GM21619 (cell line): Measurements from ENCODE around the gene ZNF354C.

ENCODE experiments used
- ATAC-seq: cut with Tn5 transposase; IDR thresholded peaks from one replicate; pipeline ENCODE4 v1.9.1; 2021; ENCODE audit not compliant: unreplicated experiment

ZNF354C gene

GRCh38 chr5:179127136-179128040, 67.2 kb downstream of the ZNF354C start:
- ATAC-seq = no peak

- ATAC-seq = no peak
Measured at GRCh38 chr5:179128041-179128365, 67.8 kb downstream of the ZNF354C start.

GRCh38 chr5:179128976-179129375, 68.8 kb downstream of the ZNF354C start:
- no peak for ATAC-seq

GRCh38 chr5:179129607-179130071, 69.5 kb downstream of the ZNF354C start:
- no peak for ATAC-seq

- ATAC-seq = no peak
Measured at GRCh38 chr5:179130101-179130681, 70.0 kb downstream of the ZNF354C start.

GRCh38 chr5:179131321-179131835, 71.2 kb downstream of the ZNF354C start:
- no peak for ATAC-seq

GRCh38 chr5:179131886-179132585, 71.9 kb downstream of the ZNF354C start:
- ATAC-seq = no peak

GRCh38 chr5:179132586-179133355, 72.6 kb downstream of the ZNF354C start:
- ATAC-seq = no peak
